ENCODE results near the gene ATF4. TPM values are rescaled to one million over a fixed set of nuclear protein-coding genes. Genes with fewer than 3 reads are reported as not detected.

The ATF4 gene
- total and polyA plus RNA-seq, 2 of the 13 experiments (the other 11 are each of a cell fraction or from before 2014, with no cell fraction given), result 486 to 1,297 TPM

DNA sequence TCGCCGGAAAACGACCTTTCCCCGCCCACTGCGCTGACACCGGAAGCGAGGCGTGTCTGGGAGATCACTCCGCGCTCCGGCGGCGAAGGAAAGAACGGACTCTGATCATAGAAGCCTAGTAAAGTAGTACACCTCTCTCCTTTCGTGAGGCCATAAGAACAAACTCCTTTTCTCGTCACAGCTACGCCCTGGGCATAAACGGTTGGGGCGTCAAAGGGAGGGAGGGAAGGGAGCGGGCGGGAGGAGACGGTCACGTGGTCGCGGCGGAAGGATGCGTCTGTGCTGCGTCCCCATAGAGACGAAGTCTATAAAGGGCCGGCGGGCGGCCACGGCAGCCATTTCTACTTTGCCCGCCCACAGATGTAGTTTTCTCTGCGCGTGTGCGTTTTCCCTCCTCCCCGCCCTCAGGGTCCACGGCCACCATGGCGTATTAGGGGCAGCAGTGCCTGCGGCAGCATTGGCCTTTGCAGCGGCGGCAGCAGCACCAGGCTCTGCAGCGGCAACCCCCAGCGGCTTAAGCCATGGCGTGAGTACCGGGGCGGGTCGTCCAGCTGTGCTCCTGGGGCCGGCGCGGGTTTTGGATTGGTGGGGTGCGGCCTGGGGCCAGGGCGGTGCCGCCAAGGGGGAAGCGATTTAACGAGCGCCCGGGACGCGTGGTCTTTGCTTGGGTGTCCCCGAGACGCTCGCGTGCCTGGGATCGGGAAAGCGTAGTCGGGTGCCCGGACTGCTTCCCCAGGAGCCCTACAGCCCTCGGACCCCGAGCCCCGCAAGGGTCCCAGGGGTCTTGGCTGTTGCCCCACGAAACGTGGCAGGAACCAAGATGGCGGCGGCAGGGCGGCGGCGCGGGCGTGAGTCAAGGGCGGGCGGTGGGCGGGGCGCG, at the start of gene ATF4 (continued):
- peak; percentile 30 for TF ChIP-seq ZNF781 (CRISPR knock-in tag; IDR thresholded peaks at IDR 0.05; ENCODE audit: borderline replicate concordance, not compliant biosample characterization)
- TF ChIP-seq, protein P1, sequence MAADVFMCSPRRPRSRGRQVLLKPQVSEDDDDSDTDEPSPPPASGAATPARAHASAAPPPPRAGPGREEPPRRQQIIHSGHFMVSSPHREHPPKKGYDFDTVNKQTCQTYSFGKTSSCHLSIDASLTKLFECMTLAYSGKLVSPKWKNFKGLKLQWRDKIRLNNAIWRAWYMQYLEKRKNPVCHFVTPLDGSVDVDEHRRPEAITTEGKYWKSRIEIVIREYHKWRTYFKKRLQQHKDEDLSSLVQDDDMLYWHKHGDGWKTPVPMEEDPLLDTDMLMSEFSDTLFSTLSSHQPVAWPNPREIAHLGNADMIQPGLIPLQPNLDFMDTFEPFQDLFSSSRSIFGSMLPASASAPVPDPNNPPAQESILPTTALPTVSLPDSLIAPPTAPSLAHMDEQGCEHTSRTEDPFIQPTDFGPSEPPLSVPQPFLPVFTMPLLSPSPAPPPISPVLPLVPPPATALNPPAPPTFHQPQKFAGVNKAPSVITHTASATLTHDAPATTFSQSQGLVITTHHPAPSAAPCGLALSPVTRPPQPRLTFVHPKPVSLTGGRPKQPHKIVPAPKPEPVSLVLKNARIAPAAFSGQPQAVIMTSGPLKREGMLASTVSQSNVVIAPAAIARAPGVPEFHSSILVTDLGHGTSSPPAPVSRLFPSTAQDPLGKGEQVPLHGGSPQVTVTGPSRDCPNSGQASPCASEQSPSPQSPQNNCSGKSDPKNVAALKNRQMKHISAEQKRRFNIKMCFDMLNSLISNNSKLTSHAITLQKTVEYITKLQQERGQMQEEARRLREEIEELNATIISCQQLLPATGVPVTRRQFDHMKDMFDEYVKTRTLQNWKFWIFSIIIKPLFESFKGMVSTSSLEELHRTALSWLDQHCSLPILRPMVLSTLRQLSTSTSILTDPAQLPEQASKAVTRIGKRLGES (CRISPR knock-in tag; IDR thresholded peaks at IDR 0.05; ENCODE audit: borderline replicate concordance), result 0 out of 2 replicates have a peak, but pooled peaks have one; percentile 62
- peak; percentile 57; the same call in 1 of the 2 replicates for TF ChIP-seq PAWR (CRISPR knock-in tag; IDR thresholded peaks at IDR 0.05; ENCODE audit: borderline replicate concordance)
- TF ChIP-seq SP5 (CRISPR knock-in tag; IDR thresholded peaks at IDR 0.05; ENCODE audit: borderline replicate concordance, low read depth), result no peak
- no peak for TF ChIP-seq SRSF1 (optimal IDR thresholded peaks at IDR 0.05; ENCODE audit: low read depth, low read length)
- TF ChIP-seq, protein P2, sequence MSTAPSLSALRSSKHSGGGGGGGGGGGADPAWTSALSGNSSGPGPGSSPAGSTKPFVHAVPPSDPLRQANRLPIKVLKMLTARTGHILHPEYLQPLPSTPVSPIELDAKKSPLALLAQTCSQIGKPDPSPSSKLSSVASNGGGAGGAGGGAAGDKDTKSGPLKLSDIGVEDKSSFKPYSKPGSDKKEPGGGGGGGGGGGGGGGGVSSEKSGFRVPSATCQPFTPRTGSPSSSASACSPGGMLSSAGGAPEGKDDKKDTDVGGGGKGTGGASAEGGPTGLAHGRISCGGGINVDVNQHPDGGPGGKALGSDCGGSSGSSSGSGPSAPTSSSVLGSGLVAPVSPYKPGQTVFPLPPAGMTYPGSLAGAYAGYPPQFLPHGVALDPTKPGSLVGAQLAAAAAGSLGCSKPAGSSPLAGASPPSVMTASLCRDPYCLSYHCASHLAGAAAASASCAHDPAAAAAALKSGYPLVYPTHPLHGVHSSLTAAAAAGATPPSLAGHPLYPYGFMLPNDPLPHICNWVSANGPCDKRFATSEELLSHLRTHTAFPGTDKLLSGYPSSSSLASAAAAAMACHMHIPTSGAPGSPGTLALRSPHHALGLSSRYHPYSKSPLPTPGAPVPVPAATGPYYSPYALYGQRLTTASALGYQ (CRISPR knock-in tag; IDR thresholded peaks at IDR 0.05), result peak; percentile 77
- peak; percentile 96 for TF ChIP-seq MLLT10 (CRISPR knock-in tag; IDR thresholded peaks at IDR 0.05)
- TF ChIP-seq, protein P3, sequence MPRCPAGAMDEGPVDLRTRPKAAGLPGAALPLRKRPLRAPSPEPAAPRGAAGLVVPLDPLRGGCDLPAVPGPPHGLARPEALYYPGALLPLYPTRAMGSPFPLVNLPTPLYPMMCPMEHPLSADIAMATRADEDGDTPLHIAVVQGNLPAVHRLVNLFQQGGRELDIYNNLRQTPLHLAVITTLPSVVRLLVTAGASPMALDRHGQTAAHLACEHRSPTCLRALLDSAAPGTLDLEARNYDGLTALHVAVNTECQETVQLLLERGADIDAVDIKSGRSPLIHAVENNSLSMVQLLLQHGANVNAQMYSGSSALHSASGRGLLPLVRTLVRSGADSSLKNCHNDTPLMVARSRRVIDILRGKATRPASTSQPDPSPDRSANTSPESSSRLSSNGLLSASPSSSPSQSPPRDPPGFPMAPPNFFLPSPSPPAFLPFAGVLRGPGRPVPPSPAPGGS (CRISPR knock-in tag; IDR thresholded peaks at IDR 0.05), result peak; percentile 76
- TF ChIP-seq ETV5 (CRISPR knock-in tag; IDR thresholded peaks at IDR 0.05; ENCODE audit: borderline replicate concordance), result peak; percentile 82
- peak; percentile 98 for TF ChIP-seq PHF21A (CRISPR knock-in tag; IDR thresholded peaks at IDR 0.05)
- TF ChIP-seq ZBTB7B (CRISPR knock-in tag; IDR thresholded peaks at IDR 0.05), result peak; percentile 63; the same call in 1 of the 2 replicates
- peak; percentile 91 for TF ChIP-seq ZNF441 (CRISPR knock-in tag; IDR thresholded peaks at IDR 0.05; ENCODE audit: borderline replicate concordance)
- TF ChIP-seq, protein P4, sequence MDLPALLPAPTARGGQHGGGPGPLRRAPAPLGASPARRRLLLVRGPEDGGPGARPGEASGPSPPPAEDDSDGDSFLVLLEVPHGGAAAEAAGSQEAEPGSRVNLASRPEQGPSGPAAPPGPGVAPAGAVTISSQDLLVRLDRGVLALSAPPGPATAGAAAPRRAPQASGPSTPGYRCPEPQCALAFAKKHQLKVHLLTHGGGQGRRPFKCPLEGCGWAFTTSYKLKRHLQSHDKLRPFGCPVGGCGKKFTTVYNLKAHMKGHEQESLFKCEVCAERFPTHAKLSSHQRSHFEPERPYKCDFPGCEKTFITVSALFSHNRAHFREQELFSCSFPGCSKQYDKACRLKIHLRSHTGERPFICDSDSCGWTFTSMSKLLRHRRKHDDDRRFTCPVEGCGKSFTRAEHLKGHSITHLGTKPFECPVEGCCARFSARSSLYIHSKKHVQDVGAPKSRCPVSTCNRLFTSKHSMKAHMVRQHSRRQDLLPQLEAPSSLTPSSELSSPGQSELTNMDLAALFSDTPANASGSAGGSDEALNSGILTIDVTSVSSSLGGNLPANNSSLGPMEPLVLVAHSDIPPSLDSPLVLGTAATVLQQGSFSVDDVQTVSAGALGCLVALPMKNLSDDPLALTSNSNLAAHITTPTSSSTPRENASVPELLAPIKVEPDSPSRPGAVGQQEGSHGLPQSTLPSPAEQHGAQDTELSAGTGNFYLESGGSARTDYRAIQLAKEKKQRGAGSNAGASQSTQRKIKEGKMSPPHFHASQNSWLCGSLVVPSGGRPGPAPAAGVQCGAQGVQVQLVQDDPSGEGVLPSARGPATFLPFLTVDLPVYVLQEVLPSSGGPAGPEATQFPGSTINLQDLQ (CRISPR knock-in tag; IDR thresholded peaks at IDR 0.05), result peak; percentile 64; the same call in 1 of the 2 replicates
- peak; percentile 59 for TF ChIP-seq PTBP1 (IDR thresholded peaks at IDR 0.05; ENCODE audit: low read depth, low read length, poor library complexity, severe bottlenecking)
- TF ChIP-seq STAG1 (CRISPR knock-in tag; IDR thresholded peaks at IDR 0.05), result peak; percentile 16; the same call in 1 of the 2 replicates
- peak; percentile 77; the same call in 1 of the 2 replicates for TF ChIP-seq HDAC6 (IDR thresholded peaks at IDR 0.05; ENCODE audit: low read depth, low read length)
- TF ChIP-seq FOXA3 (CRISPR knock-in tag; IDR thresholded peaks at IDR 0.05), result peak; percentile 26
- peak; percentile 38; the same call in 1 of the 2 replicates for TF ChIP-seq KDM2A (CRISPR knock-in tag; IDR thresholded peaks at IDR 0.05; ENCODE audit: borderline replicate concordance, low read depth)

Measured in HepG2 (cell line).